Measurements from ENCODE around the gene ELMO1. TPM values are rescaled to one million over a fixed set of nuclear protein-coding genes. Genes with fewer than 3 reads are reported as not detected.

The ELMO1 gene
- total RNA-seq, 1 donor from 2014 or later = 68.1 TPM

- no peak for FAIRE-seq
- DNase-seq (ENCODE audit: low spot score in 2 of 2) = no peak
Observed at GRCh38 chr7:37089972-37090371, 358.7 kb downstream of the ELMO1 start.

DNA sequence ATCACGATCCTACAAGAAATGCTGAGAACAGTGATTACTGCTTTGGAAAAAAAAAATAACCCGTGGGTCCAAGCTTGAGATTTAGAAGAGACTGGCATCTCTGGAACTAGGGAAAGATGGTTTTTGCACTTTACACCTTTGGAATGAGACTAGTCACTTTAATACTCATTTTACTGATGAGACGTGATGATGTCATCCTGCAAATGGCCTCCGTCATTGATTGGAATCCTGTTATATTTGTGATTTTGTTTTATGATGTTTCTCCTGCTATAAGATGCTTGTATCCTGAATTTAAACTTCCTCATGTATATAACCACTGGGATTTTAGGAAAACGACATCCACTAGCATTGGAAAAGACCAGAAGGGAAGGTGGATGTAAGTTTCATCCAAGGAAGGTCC lies 363.1 kb downstream of the ELMO1 start:
- DNase-seq (ENCODE audit: low spot score in 2 of 2) (no peak), FAIRE-seq (no peak)

- FAIRE-seq = no peak
Observed at GRCh38 chr7:37084303-37084702, 364.4 kb downstream of the ELMO1 start.

GRCh38 chr7:37083311-37084096 lies 365.2 kb downstream of the ELMO1 start:
- DNase-seq (ENCODE audit: low spot score in 2 of 2) (no peak), FAIRE-seq (no peak)

More at GRCh38 chr7:37084303-37084702, 364.4 kb downstream of the ELMO1 start:
- no peak for DNase-seq (ENCODE audit: low spot score in 2 of 2)

DNA sequence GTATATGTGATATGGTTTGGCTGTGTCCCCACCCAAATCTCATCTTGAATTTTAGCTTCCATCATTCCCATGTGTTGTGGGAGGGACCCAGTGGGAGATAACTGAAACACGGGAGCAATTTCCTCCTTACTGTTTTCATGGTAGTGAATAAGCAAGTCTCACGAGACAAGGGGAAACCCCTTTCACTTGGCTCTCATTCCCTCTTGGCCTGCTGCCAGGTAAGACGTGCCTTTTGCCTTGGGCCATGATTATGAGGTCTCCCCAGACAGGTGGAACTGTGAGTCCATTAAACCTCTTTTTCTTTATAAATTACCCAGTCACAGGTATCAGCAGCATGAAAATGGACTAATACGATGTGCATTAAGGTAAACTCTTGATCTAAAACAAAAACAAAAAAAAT lies 367.2 kb downstream of the ELMO1 start:
- DNase-seq (ENCODE audit: low spot score in 2 of 2) (no peak), FAIRE-seq (no peak)

DNA sequence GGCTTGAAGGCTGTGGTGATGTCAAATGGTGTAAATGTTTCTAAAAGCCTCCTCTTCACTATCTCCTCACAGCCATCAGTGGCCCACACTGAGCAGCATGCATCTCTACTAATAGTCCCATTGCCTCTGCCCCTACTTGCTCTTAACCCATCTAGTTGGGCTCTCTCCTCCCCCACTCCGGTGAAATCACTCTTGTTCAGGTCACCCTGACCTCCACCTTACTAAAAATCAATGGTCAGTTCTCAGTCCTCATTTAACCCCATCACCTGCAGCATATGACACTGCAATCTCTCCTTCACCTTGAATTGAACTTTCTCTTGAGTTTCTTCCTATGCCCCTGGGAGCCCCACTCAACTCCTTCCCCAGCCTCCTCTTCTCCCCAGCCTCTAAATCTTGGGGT lies 369.2 kb downstream of the ELMO1 start:
- DNase-seq (ENCODE audit: low spot score in 2 of 2) (no peak), FAIRE-seq (no peak)

DNA sequence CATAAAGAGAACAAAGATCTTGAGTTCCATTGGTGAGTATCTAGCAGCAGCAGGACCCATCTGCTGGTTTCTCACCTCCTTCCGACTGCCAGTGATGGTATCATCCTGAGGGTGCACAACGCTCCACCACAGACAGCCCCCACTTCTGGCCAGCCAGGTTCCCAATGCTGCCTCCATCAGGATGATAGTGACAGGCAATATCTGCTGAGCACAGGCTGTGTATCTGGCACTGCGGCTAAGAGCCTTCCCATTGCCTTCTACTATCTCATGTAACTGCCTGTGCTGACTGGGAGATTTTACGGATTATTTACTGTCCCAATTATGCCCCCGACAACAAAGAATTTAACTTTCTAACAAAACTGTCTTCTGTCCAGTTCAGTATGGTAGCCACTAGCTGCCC lies 372.0 kb downstream of the ELMO1 start:
- DNase-seq (ENCODE audit: low spot score in 2 of 2) (no peak), FAIRE-seq (no peak)

- FAIRE-seq (no peak), DNase-seq (ENCODE audit: low spot score in 2 of 2) (no peak)
Observed at GRCh38 chr7:37074370-37074769, 374.3 kb downstream of the ELMO1 start.

DNA sequence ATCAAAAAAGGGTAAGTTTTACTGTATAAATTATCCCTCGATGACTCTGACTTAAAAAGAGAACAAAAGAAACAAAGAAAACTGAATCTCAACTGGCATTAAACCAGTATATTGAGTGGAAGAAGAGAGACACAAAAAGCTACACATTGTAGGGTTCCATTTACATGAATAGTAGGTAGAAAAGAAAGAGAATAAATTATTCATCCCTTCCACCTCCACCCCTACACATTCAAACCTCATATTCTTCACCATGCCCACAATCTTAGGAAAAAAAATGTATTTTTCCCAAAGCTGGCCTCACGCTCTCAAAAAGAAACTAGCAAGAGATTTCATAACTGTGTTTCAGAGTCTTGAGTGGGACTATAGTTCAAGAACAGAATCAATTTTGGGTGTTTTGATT lies 377.5 kb downstream of the ELMO1 start:
- FAIRE-seq (no peak), DNase-seq (ENCODE audit: low spot score in 2 of 2) (no peak)

- DNase-seq (ENCODE audit: low spot score in 2 of 2) (no peak), FAIRE-seq (no peak)
Observed at GRCh38 chr7:37070471-37070870, 378.2 kb downstream of the ELMO1 start.

GRCh38 chr7:37070031-37070430 lies 378.6 kb downstream of the ELMO1 start:
- DNase-seq (ENCODE audit: low spot score in 2 of 2) (no peak), FAIRE-seq (no peak)

DNA sequence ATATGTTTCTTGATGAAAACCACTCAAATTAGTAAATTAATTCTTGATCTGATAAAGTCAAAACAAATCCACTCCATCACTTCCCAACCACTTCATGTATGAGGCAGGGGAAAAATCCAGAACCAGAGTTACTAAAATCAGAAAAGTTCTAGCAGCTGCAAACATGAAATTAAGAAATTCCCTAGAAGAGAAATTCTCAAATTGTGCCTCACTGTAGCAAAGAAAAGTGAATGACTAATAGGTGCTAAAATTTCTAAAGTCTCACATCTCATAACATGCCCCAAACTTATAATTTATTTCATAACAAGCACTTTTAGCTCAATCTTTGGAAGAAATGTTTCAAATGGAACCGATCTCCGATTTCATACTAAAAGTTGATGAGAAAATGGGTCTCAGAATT lies 379.3 kb downstream of the ELMO1 start:
- no peak for FAIRE-seq
- no peak for DNase-seq (ENCODE audit: low spot score in 2 of 2)

DNA sequence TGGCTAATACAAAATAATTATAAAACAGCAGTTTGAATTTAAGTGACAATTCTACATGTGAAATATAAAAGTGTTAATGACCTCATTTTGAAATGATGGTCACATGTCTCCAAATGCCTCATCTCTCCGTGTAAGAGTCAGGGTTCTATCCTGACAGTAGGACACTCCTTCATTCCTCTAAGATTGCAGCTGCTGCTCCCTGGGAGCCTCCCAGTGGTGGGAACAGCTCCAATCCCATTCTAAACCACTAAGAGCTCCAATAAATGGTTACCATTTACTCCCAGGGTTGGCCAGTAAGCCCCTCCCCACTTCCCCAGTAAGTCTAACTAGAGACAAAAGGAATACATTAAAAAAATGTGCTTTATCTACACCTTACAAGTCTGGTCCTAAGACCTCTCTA lies 379.8 kb downstream of the ELMO1 start:
- FAIRE-seq (no peak), DNase-seq (ENCODE audit: low spot score in 2 of 2) (no peak)

DNA sequence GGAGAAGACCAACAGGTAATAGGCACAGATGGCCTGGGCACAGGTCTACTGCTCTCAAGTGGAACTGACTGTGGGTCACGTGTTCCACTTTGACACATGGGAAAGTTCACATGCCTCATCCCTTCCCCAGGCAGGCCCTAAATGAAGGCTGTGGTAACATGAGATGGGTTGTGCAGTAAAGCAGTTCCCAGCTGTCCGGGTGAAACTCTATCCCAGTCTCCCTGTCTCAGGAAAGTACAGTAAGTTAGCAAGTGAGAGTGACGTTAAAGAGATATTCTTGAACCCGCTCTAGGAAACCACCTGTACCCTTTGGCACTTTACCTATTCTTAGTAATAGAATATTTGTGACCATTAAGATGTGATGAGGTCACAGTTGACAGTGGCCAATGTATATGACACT lies 380.6 kb downstream of the ELMO1 start:
- DNase-seq (ENCODE audit: low spot score in 2 of 2) (no peak), FAIRE-seq (no peak)

- DNase-seq (ENCODE audit: low spot score in 2 of 2) (no peak), FAIRE-seq (no peak)
Observed at GRCh38 chr7:37065779-37066271, 382.8 kb downstream of the ELMO1 start.

- FAIRE-seq (no peak), DNase-seq (ENCODE audit: low spot score in 2 of 2) (no peak)
Observed at GRCh38 chr7:37062560-37062859, 386.2 kb downstream of the ELMO1 start.

- FAIRE-seq (no peak), DNase-seq (ENCODE audit: low spot score in 2 of 2) (no peak)
Observed at GRCh38 chr7:37061849-37062559, 386.7 kb downstream of the ELMO1 start.

GRCh38 chr7:37056234-37056912 lies 392.3 kb downstream of the ELMO1 start:
- FAIRE-seq = no peak

DNA sequence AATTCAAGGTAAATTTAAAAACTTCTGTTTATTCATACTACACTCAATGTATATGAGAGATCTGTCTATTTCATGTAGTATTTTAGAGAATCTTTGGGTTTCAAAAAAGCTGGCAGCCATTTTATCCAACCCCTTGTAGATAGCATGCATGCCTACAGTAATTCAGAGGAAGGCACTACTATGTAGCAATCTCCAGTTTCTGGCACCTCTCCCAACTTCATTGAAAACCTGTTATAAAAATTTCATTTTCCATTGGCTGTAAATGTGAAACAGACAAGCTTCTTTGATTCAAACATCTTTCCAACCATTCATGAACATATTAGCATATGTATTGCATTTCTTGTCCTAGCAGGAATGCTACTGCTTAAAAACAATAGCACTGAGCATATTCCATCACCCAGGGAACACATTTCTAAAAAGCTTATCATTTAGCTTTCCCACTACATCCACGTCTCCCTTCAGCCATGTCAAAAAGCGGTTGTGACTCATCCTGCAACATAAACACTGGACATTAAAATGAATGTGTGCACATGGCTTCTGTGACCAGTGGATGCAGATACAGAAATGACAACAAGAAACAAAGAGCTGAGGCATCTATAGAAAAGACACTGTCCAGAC lies 393.9 kb downstream of the ELMO1 start:
- no peak for DNase-seq (ENCODE audit: low spot score in 2 of 2)
- FAIRE-seq = no peak

More at GRCh38 chr7:37056234-37056912, 392.3 kb downstream of the ELMO1 start:
- DNase-seq (ENCODE audit: low spot score in 2 of 2) = no peak

DNA sequence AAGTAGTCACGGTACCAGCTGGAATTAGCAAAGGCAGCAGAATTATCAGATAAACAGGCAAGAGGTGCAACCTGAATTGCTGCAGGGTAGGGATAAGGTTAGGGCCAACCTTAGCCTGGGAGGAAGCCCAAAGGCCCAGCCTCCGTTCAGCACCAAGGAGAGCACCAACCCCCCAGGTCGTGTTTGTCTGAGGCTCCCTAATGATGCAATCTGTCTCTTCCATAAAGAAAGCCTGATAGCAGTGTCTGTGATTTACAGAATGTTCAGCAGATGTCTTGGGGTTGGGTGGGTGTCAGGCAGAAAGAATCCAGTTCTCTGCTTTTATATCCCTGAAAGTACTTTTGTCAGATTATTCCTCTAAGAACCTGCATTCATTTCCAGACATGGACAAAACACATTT lies 396.0 kb downstream of the ELMO1 start:
- FAIRE-seq = no peak
- DNase-seq (ENCODE audit: low spot score in 2 of 2) = no peak

DNA sequence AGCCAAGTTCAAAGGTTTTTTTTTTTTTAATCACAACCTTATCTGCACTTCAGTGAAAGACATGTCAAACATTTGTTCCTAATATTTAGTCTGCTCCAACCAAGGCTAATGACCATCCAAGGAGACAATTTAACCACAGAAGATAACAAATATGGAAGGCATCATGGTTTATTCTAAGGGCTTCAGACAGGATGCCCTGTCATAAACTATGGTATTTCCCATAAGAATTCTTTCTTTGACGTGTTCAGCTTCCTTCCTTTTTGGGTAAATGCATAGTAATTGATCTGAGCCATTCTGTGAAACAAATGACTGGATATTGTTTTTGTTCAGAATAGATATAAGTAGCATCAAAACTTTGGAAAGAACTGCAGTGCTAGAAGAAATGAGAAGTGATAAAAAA lies 397.9 kb downstream of the ELMO1 start:
- no peak for DNase-seq (ENCODE audit: low spot score in 2 of 2)
- FAIRE-seq = no peak

Measured in frontal cortex (tissue), 4 donors.